Measurements from ENCODE around the gene DNAJB8.

DNAJB8 gene

DNA sequence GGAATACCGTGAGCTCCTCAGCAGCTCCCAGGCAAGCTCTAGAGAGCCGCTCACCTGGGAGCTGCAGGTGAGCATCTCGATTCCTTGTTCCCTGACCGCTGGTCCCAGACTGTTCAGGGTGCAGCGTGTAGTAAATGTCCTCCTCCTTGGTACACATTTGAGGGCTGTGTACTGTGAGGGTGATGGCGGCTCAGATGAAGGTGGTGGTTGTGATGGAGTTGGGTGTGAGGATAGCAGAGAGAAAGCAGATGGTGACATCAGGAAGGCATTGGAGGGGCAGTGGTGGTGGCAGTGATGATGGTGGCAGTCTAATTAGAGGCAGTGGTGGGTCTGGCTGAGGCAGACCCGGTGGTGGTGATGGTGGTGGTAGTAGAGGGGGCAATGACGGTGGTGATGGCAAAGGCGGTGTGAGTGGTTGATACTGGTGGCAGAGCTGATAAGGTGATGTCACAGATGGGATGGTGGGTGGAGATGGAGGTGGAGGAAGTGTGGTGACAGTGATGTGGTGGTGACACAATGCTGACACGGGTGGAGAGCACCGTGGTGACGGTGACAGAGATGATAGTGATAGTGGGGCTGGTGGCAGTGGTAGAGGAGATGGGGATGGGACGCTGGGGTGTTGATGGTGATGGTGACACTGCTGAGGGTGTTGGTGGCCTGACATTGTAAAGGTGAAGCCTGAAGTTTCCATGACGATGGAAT is at the start of gene DNAJB8:
Gene DNAJB8 (minus strand): TSS at position 51 of the 702 bp plus-strand sequence. CDS start 3,645 bp downstream, outside the sequence.
- no peaks in the 10 kb centered on the region for H3K4me1 ChIP-seq (ENCODE audit: insufficient read depth, low read length)
- no peak within 1 kb of the TSS for H3K9ac ChIP-seq (ENCODE audit: low read depth, low read length)
- H3K9me3 ChIP-seq (ENCODE audit: control insufficient read depth, insufficient read depth, low read length), result no peaks in the 10 kb centered on the region
- no peaks in the 10 kb centered on the region for H3K36me3 ChIP-seq (ENCODE audit: insufficient read depth, low read length)

DNA sequence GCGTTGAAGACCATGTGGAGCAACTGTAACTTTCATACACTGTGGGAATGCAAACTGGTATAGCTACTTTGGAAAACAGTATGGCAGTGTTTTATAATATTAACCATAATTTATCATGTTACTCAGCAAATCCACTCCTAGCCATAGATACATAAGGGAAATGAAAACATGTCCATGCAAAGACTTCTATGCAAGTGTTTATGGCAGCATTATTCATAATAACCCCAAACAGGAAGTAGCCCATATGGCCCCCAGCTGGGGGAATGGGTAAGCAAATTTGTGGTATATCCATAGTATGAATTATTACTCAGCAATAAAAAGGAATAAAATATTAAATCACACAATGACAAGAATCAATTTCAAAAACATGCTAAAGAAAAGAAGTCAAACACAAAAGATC is 49.3 kb upstream of the DNAJB8 start:
- H3K36me3 ChIP-seq (ENCODE audit: insufficient read depth, low read length), result no peaks in the 10 kb centered on the region
- 0 out of 2 replicates have a peak, but pooled peaks cover 5% of the 10 kb centered on the region for H3K9me3 ChIP-seq (ENCODE audit: control insufficient read depth, insufficient read depth, low read length)
- no peaks in the 10 kb centered on the region for H3K4me1 ChIP-seq (ENCODE audit: insufficient read depth, low read length)
- no peak overlapping the region for H3K9ac ChIP-seq (ENCODE audit: low read depth, low read length)

- no peaks in the 10 kb centered on the region for H3K9me3 ChIP-seq (ENCODE audit: control insufficient read depth, insufficient read depth, low read length)
- H3K9ac ChIP-seq (ENCODE audit: low read depth, low read length), result no peak overlapping the region
- no peaks in the 10 kb centered on the region for H3K36me3 ChIP-seq (ENCODE audit: insufficient read depth, low read length)
- no peaks in the 10 kb centered on the region for H3K4me1 ChIP-seq (ENCODE audit: insufficient read depth, low read length)
Observed at GRCh38 chr3:128508852-128509251, 42.2 kb upstream of the DNAJB8 start.

DNA sequence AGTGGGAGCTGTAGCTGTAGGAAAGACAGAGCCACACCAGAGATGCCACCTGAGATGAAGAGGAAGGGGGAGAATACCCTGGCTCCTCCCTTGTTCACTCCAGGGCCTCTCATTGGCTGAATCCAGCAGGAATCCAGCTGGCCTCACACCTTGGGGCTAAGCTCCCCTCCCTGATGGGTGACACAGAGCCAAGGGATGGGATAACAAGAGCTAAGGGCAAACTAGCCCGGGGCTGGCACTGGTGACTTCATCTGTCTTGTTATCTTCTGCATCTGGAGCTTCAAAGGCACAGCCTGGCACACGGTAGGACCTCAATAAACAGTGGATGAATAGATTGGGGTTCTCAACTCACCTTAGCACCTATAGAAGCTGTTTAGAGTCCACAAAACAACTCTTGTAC is 40.1 kb upstream of the DNAJB8 start:
- no peaks in the 10 kb centered on the region for H3K9me3 ChIP-seq (ENCODE audit: control insufficient read depth, insufficient read depth, low read length)

DNA sequence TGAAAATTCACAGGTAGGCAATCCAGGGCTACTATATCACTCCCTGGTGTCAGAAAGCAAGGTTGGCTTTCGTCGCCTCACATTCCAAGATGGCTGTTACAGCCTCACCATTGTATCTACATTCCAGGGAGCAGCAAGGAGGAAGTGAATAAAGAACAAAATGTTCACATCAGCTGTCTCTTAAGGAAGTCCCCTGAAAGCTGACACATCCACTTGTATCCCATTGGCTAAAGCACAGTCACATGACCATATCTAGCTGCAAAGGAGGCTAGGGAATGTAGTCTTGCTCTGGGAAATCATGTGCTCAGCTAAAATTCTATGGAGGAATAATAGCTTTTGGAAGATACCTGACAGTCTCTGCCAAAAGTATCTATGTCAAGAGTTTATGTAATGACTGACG is 39.1 kb upstream of the DNAJB8 start:
- Histone ChIP-seq H3K9me3 (ENCODE audit: control insufficient read depth, insufficient read depth, low read length) (no peaks in the 10 kb centered on the region), H3K4me1 (ENCODE audit: insufficient read depth, low read length) (no peaks in the 10 kb centered on the region), H3K9ac (ENCODE audit: low read depth, low read length) (no peak overlapping the region), H3K36me3 (ENCODE audit: insufficient read depth, low read length) (no peaks in the 10 kb centered on the region)

More for the DNA sequence above, 40.1 kb upstream of the DNAJB8 start:
- Histone ChIP-seq H3K36me3 (ENCODE audit: insufficient read depth, low read length) (no peaks in the 10 kb centered on the region), H3K4me1 (ENCODE audit: insufficient read depth, low read length) (no peaks in the 10 kb centered on the region), H3K9ac (ENCODE audit: low read depth, low read length) (no peak overlapping the region)

DNA sequence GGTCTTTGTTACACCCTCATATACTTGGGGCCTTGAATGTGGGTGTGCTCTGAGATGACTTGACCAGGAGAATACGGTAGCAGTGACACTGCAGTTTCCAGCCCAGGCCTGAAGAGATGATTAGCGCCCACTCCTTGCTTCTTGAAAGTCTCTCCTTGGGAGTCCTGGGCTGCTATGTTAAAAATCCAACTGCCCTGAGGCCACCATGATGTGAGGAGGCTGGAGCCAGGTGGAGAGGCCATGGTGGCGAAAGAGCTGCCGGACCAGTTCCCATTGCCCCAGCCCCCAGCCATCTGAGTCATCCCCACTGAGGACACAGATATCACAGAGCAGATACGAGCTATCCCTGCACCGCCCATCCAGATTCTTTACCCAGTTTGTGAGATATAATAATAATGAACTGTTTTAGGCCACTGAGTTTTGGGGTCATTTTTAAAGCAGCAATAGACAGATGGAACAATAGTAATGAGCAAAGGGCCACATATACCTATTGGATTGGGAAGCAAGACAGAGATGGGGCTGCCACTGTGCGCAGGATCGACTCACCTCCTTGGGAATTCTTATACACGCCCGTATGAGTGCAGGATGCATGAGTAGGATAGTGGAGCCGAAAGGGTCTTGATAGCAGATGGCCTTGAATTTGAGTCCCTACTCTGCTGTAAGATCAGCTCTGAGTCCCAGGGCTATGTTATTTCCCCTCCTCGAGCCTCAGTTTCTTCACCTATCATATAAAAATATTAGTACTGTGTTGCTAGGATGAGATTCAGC is 38.5 kb upstream of the DNAJB8 start:
- no peaks in the 10 kb centered on the region for H3K9me3 ChIP-seq (ENCODE audit: control insufficient read depth, insufficient read depth, low read length)
- no peaks in the 10 kb centered on the region for H3K4me1 ChIP-seq (ENCODE audit: insufficient read depth, low read length)
- no peaks in the 10 kb centered on the region for H3K36me3 ChIP-seq (ENCODE audit: insufficient read depth, low read length)
- H3K9ac ChIP-seq (ENCODE audit: low read depth, low read length), result no peak overlapping the region

DNA sequence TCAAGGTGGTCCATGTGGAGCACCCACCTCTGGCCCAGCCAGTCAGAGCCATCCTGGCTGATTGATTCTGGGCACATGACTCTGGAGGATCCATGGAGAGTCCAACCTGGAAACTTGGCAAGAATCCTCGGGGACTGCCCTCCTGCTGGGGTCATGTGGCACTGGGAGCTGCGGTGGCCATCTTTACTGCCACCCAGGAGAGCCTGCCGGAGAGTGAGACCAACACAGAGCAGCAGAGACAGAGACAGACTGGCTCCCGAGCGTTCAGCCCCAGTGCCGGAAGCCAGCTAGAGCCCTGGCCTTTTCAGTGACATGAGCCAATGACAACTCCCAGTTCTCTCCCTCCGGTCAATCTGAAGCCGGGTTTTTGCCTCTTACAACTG is 37.8 kb upstream of the DNAJB8 start:
- no peak overlapping the region for H3K9ac ChIP-seq (ENCODE audit: low read depth, low read length)
- no peaks in the 10 kb centered on the region for H3K9me3 ChIP-seq (ENCODE audit: control insufficient read depth, insufficient read depth, low read length)
- H3K4me1 ChIP-seq (ENCODE audit: insufficient read depth, low read length), result no peaks in the 10 kb centered on the region
- H3K36me3 ChIP-seq (ENCODE audit: insufficient read depth, low read length), result no peaks in the 10 kb centered on the region

- Histone ChIP-seq H3K36me3 (ENCODE audit: insufficient read depth, low read length) (no peaks in the 10 kb centered on the region), H3K9me3 (ENCODE audit: control insufficient read depth, insufficient read depth, low read length) (no peaks in the 10 kb centered on the region), H3K9ac (ENCODE audit: low read depth, low read length) (no peak overlapping the region), H3K4me1 (ENCODE audit: insufficient read depth, low read length) (no peaks in the 10 kb centered on the region)
Observed at GRCh38 chr3:128503751-128504532, 37.3 kb upstream of the DNAJB8 start.

- Histone ChIP-seq H3K9me3 (ENCODE audit: control insufficient read depth, insufficient read depth, low read length) (no peaks in the 10 kb centered on the region), H3K36me3 (ENCODE audit: insufficient read depth, low read length) (no peaks in the 10 kb centered on the region), H3K4me1 (ENCODE audit: insufficient read depth, low read length) (no peaks in the 10 kb centered on the region), H3K9ac (ENCODE audit: low read depth, low read length) (no peak overlapping the region)
Observed at GRCh38 chr3:128503164-128503651, 36.5 kb upstream of the DNAJB8 start.

GRCh38 chr3:128502712-128503111 is 36.0 kb upstream of the DNAJB8 start:
- no peaks in the 10 kb centered on the region for H3K4me1 ChIP-seq (ENCODE audit: insufficient read depth, low read length)
- H3K9me3 ChIP-seq (ENCODE audit: control insufficient read depth, insufficient read depth, low read length), result no peaks in the 10 kb centered on the region
- no peaks in the 10 kb centered on the region for H3K36me3 ChIP-seq (ENCODE audit: insufficient read depth, low read length)
- no peak overlapping the region for H3K9ac ChIP-seq (ENCODE audit: low read depth, low read length)

DNA sequence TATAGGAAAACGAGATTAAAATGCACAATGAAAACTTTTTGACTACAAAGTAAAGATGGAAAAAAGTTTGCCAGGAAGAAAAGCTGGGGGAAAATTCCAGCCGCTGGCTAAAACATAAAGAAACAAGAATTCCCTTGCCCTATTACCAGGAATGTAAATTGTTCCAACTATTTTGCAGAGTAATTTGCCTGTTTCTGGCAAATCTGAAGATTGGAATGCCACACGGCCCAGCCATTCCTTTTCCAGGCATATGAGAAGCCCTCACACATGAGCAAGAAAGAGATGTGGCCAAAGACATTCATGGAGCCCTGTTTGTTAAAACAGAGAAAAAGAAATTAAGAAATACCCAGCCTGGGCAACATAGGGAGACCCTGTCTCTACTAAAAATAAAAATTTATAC is 34.7 kb upstream of the DNAJB8 start:
- Histone ChIP-seq H3K36me3 (ENCODE audit: insufficient read depth, low read length) (no peaks in the 10 kb centered on the region), H3K9me3 (ENCODE audit: control insufficient read depth, insufficient read depth, low read length) (no peaks in the 10 kb centered on the region), H3K4me1 (ENCODE audit: insufficient read depth, low read length) (no peaks in the 10 kb centered on the region), H3K9ac (ENCODE audit: low read depth, low read length) (no peak overlapping the region)

DNA sequence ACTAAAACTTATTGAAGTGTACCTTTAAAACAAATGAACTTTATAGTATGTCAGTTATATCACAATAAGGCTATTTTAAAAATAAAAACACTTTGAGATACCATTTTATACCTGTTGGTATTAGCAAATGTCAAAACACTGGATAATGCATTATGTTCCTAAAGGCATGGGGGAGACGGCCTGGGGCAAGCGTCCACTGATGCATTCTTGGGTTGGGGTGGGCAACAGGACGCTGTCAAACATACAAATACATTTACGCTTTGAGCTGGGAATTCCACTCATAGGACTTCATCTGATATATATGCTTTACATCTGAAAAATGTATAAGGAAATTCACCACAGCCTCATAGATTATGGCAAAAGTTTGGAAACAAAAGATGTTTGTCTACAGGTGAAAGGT is 33.9 kb upstream of the DNAJB8 start:
- H3K4me1 ChIP-seq (ENCODE audit: insufficient read depth, low read length), result no peaks in the 10 kb centered on the region
- H3K9me3 ChIP-seq (ENCODE audit: control insufficient read depth, insufficient read depth, low read length), result no peaks in the 10 kb centered on the region
- H3K36me3 ChIP-seq (ENCODE audit: insufficient read depth, low read length), result no peaks in the 10 kb centered on the region
- no peak overlapping the region for H3K9ac ChIP-seq (ENCODE audit: low read depth, low read length)

GRCh38 chr3:128499724-128500275 is 33.1 kb upstream of the DNAJB8 start:
- H3K9me3 ChIP-seq (ENCODE audit: control insufficient read depth, insufficient read depth, low read length), result no peaks in the 10 kb centered on the region
- no peaks in the 10 kb centered on the region for H3K4me1 ChIP-seq (ENCODE audit: insufficient read depth, low read length)
- H3K9ac ChIP-seq (ENCODE audit: low read depth, low read length), result no peak overlapping the region
- no peaks in the 10 kb centered on the region for H3K36me3 ChIP-seq (ENCODE audit: insufficient read depth, low read length)

- Histone ChIP-seq H3K9ac (ENCODE audit: low read depth, low read length) (no peak overlapping the region), H3K36me3 (ENCODE audit: insufficient read depth, low read length) (no peaks in the 10 kb centered on the region), H3K4me1 (ENCODE audit: insufficient read depth, low read length) (no peaks in the 10 kb centered on the region), H3K9me3 (ENCODE audit: control insufficient read depth, insufficient read depth, low read length) (no peaks in the 10 kb centered on the region)
Observed at GRCh38 chr3:128498901-128499530, 32.3 kb upstream of the DNAJB8 start.

Measured in ES-I3 (cell line).